HG02678 (cell line): ENCODE data around the gene PDK2.

Source experiments
- ATAC-seq: cut with Tn5 transposase; IDR thresholded peaks from one replicate; pipeline ENCODE4 v1.9.1; 2021; ENCODE audit warnings: mild to moderate bottlenecking, moderate library complexity; ENCODE audit not compliant: unreplicated experiment

Gene PDK2

DNA sequence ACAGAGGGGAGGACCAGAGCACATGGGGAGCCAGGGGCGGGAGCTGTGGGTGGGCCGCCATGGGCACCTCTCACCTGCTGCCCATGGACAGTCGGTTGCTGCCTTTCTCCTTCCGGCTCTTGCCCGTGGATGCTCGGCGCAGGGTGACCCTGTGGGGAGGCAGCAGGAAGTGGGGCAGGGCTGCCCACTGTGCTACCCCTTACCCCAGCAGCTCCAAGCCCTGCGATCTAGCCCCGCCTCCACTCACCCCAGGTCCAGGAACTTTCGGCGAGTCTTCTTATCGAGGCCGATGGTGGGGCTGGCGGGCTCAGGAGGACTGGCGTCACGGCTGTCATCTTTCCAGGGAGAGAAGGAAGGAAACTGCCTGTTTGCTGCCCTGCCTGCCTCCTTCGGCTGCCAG is 20.6 kb downstream of the PDK2 start:
- no peak for ATAC-seq

DNA sequence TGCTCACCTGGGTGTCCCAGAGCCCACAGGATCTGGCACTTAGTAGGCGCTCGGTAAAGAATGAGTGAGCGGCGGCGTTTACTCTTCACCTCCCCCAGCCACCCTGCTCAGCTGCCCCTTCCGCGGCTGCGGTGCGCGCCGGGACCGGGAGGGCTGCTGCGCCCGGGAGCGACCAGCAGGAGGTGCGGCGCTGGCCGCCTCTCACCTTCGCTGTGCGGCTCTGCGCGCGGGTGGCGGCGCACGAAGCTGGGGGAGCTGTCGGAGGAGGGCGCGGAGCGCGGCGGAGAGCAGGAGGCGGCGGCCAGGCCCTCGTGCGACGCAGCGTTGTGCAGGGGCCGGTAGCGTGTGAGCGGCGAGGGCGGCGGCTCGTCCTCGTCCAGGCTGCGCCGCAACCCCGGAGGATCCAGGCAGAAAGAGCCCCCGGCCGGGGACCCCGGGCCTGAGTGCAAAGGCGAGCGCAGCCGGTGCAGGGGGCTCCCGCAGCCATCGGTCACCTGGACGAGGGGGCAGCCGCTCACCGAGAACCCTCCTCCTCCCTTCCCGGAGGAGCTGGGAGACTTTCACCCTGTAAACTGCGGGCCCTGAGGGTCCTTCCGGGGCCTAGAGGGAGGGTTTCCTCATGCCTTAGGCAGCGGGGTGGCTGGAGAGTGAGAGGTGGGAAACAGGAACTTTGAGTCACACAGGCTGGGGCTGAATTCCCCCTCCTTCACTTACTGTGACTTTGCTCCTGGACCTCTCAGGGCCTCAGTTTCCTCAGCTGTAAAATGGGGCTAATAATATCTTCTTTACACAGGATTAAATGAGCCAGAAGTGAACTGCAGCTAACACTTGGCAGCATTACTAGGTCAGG is 22.3 kb downstream of the PDK2 start:
- no peak for ATAC-seq

DNA sequence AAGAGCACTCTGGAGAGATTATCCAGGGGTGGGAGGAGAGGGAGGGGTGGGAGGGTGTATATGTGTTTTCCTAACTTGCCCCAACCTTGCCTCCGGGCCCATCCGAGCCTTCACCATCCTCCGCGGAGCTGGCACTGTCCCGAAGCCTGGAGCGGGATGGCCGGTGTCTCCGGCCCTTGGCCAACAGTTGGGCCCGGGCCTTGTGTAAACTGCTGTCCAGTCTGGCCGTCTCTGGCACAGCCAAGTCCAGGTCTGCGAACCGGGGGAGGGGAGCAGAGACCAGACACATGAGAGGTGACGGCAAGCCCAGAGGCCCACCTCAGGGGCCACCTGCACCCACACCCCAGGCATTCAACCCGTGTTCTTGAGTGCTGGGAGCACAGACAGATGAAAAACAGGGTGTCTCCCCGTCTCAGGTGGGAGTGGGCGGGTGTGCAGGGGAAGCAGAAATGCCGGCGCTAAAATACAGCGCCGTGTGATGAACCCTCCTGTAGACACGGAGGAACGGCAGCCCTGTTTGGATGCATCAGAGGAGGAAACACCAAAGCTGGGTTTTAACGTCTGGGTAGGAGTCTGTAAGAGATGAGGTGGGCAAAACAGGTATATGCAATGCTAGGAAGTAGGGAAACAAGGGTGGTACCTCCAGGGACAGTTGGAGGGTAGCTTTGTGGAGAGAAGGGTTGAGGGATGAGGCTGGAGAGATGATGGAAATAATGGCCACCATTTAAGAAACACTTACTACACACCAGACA is 23.1 kb downstream of the PDK2 start:
- ATAC-seq, result no peak

DNA sequence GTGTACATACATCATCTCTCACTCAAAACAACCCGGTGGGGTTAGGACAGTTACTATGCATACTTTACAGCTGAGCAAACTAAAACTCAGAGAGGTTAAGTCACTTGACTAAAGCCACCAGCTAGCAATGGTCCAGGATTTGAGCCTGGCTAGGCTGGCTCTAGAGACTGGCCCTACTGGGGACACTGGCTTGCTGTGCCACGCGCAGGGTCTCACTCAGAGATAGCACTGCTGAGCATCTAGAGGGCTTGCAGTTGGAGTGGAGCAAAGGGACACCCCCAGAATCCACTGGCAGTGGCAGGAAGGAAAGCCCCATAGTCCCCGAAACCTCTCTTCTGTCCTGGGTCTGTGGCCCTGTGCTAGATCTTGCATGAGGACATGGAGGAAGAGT is 23.7 kb downstream of the PDK2 start:
- no peak for ATAC-seq

DNA sequence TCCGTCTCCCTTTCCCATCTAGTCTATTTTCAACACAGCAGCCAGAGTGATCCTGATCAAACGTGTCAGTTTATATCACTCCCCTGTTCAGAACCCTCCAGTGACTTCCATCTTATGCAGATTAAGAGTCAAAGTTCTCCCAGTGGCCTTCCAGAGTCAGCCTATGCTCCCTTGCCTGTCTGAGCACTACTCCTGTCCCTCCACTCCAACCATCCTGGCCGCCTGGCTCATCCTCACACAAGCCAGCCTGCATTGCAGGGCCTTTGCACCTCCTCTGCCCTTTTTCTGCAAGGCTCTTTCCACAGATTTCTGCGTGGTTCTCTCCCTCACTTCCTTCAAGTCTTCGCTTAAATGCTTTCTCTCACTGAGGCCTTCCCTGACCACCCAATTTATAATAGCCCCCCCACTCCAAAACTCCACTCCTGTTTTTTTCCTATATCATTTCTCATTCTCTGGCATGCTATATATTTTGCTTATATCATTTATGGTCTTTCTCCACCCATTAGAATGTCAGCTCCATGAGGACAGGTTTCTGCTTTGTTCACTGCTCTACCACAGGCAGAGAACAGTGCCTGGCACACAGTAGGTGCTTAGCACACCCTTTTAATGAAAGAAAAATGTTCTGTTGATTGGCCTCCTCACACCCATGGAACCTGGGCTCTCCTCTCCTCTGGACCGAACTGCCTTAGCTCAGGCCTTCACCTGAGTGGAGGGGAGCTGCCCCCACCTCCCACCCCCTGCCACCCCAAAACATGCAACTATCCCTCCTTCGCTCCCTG is 25.5 kb downstream of the PDK2 start:
- ATAC-seq, result no peak

DNA sequence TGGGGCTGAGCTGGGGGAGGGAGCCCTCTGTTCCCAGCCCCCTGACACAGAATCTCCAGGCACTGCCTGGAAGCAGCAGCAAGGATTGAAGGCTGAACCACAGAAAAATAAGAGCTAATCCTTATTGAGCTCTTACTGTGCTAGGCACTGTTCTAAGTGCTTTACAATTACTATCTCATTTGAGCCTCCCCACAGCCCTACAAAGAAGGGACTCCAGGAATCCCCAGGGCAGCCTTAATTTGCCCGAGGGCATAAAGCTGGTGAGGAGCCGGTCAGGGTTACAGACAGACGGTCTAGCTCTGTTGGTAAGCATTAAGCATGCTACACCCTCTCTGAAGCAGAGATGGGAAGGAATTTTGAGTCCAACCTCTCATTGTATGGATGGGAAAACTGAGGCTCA is 27.8 kb downstream of the PDK2 start:
- ATAC-seq, result no peak

DNA sequence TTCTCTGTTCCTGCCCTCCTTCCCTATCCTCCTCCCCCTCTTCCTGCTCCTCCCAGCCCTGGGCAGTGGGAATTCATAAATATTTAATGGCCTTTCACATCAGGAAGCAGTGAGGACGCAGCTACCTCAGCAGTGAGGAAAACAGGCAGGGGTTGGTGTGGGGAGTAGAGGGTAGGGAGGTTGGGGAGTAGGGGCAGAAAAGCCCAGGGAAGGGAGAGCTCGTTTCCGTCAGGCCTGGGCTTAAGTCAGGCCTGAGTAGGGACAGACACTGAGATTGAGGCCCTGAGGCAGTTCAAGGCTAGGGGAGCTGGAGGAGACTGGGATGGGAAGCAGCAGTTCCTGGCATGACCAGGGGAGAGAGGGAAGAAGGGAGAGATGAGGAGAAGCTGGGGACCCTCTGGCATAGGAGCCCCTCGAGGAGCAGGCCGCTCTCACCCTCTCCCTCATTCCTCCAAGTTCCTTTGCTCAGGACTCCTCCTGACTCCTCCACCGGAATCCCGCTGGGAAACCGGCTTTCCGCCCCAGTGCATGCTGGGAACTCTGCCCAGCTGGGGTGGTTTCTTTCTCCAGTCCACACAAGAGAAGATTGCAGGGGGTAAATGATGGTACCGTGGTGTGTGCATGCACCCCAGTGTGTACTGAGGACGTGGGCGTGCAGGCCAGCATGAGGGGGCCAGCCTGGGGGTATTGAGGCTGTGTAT is 28.6 kb downstream of the PDK2 start:
- no peak for ATAC-seq

DNA sequence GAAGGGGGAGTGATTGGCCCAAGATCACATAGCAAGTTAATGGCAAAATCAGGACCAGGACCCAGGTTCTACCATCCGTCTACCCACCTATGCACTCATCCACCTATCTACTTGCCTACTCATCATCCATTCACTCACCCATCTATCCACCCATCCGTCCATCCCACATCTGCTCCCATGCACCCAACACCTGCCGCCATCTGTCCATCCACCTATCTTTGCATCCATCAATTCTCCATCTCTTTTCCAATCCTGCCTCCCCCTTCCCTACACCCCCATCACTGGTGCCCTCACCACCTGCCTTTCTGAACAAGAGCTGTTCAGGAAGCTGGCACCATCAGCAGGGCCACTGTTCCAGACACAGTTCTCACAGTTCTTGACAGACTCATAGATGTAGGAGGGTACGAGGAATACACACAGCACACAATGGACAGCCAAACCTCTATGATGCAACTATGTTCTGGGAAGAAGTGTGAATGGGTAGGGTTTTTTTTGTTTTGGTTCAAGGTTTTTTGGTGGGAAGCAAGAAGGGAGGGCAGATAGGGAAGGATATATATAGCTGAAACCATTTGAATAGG is 30.4 kb downstream of the PDK2 start:
- ATAC-seq, result no peak

DNA sequence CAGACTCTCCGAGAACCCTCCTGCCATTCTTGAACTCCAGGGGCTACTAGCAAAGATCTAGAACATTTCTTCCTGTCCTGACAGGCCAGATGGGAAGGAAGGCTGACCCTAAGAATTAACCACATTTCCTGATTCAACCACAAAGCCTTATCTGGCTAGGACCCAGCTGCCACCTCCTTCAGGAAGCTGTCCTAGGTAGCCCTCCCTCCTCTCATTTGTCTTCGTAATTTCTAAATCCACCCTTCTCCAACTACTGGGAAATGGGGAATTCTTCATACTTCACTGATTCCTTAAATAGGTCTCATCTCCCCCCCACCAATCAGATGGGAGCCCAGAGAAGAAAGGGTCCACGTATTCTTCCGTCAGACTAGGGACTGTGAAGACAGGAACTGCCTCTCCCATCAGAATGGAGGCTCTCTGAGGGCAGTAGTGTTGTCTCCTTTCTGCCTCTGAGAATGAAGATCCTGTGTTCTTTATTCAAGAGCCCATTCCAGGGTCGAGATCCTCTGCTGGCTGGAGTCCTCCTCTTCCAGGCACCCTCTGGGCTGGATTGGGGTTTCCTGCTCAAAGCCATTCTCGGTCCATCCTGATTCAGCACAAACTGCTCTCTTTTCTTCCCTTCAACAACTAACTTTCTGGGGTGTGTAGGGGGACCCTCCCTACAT is 32.7 kb downstream of the PDK2 start:
- no peak for ATAC-seq

DNA sequence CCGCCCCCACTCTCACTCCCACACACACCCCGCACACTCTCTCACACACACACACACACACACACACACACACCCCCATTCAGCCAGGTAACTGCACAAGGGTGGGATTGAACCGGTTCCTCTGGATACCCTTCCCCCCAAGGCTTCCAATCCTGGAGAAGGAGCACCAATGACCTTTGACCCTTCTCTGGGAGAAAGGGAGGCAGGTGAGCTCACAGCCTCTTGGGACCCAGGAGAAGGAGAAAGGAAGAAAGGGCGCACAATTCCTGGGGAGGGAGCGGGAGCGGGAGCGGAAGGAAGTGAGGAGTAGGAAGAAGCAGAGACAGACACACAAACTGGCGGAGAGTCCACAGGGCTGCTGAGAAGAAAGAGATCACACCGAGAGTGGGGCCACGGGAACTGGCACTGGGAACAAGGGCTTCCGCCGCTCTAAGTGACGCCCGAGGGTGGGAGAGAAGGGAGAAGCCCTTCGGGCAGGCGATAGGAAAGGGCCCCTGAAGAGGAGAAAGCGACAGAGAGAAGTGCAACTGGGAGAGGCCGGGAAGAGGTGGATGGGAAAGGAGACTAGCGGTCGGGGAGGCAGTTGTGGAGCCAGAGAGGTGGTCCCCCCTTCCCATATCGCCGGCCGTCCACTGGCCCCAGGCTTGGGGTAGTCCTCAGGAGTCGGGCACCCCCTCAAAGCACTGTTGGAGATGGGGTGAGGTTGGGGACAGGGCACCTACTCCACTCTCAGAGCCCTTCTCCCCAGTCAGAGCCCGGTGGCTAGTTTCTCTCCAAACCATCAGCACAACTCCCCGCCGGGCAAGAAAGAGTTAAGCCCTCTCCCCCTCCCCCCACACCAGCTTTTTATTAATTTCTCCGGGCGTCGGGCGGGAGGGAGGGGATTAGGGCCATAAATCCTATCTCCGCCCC is 33.5 kb downstream of the PDK2 start:
- ATAC-seq, result no peak

DNA sequence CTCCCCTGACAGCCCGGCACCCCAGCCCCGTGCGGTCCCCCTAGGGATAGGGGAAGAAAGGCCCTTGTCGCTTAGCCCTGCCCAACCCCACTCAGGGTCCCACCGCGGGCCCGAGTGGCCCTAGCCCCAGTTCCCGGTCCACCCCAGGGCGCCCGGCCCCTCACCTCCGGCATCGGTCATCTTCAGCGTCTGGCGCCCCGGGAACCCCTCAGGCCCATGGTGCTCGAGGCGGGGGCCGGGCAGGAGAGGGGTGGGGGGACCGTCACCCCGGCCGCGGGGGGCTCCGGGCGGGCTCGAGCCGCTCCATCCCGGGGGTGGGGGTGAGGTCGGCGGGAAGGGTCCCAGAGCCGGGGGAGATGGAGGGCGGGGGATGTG is 34.2 kb downstream of the PDK2 start:
- ATAC-seq, result no peak

DNA sequence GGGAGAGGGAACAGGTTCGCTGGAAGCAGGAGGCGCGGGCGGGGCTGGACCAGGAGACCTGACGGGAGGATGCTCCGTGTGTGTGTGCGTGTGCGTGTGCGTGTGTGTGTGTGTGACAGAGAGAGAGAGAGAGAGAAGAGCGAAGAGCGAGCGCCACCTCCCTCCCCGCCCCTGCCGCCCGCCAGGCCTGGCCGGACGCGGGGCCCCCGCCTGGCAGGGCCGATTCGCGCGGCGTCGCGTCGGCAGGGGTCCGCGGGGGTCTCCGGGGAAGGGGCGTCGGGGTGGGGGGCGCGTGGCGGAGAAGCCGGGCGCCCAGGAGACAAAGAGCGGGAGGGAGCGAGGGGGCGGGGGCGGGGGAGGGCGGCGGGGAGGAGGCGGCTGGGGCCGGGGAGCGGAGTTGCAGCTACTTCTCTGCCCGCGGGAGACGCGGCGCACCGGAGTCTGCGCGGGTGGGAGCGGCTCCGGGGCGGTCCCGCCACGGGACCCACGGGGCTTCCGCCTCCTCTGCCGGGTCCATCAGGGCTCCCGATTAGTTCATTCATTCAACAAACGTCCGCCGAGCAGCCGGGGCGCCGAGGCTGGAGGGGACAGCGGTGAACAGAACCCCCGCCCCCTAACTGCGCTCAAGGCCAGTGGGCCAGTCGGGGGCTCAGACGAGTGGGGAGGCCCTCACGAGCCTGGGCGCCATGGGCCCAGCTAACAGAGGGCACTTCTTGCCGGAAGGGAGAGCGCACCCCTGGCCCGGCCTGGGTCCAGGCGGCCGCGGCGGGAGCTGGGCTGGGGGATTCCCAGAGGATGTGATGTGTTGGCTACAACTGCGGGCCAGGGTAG is 34.8 kb downstream of the PDK2 start, which contains the start of gene SAMD14:
Gene SAMD14 (minus strand): TSS at position 433 of the 831 bp plus-strand sequence. CDS start 5,201 bp downstream, outside the sequence.
- no peak for ATAC-seq

DNA sequence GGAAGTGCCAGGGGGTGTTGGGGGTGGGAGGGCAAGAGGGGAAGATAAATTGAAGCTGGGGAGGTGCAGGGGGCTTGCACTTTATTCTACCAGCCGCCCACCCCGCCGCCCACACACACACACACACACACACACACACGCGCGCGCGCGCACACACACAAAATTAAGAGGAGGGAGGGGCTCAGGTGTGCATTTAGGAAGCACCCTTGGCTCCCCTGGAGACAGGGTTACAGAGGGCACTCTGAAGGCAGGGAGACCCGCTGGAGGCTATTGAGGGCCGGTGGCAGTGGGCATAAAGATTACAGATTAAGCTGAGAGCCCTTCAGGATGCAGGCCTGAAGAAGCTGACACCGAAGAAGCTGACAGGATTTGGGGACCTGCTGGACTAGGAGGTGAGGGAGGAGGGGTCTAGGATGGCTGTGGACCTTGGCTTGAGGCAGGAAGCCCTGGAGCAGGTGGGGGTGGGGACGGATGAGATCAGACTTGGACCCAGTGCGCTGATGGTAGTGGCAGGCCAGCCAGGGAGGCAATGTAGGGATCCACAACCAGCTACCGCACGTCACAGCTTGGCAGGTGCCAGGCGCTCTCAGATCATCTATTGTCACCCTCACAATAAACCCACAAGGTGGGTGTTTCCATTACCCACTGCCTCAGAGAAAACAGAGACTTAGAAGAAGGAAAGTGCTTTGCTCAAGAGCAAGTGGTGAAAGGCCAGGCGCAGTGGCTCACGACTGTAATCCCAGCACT is 35.6 kb downstream of the PDK2 start:
- no peak for ATAC-seq

DNA sequence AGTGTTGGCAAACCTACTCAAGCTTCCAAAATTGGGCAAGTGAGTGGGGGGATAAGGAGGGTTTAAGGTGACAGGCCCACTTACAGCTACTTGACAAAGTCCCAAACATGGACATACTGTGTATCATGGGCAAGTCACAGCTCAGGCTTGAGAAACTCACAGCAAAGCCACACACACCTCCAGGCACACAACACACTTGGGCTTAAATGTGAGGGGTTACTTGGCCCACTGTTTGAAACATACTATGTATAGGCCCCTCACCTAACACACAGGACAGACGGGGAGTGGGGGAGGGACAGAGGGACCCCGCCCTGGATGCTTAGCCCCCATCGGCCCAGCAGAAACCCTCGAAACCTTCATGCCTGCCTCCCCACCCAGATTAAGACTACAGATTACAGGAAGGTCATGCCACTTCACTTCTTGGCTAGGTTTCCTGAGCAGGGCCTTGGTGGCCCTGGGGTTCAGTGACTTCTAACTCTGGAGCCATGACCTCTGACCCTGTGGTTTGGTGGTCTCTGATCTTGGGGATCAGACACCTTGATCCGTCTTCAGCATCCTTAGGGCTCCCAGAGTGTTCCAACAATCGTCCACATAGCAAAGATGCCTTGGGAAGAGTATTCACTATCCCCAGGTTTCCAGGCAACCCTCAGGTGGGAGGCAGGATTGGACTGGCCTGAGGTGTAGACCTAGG is 37.1 kb downstream of the PDK2 start:
- no peak for ATAC-seq

DNA sequence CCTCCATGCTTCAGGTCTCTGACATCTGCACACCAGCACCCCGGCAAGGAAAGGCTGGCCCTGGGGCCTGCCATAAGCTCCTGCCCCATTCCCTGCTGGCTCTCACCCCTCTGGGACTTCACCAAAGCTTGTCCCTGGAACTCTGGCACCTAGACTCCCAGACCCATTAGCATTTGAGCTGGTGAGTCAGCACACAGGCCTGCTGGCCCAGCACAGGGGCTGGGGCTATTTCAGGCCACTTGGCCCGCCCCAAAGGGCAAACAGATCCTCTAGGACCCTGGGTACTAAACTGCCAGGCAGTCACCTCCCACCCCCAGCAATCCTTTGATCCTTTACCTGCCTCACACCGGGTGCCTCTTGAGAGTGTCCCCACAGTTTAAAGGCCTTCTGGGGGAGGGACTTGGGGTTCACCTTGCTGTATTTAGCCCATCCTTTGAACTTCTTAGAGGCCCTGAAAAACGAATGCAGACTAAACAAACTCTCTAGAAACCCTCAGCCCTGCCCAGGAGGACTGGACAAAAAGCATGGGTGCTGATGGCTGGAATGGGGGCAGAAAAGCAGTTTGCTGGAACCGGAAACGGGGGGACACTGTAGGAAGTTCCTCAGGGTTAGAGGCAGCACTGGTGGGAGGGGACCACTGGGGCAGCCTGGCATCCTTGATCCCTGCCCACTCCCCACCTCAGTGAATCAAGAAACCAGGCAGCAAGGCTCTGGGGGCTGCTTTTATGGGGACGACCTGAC is 38.0 kb downstream of the PDK2 start:
- no peak for ATAC-seq

DNA sequence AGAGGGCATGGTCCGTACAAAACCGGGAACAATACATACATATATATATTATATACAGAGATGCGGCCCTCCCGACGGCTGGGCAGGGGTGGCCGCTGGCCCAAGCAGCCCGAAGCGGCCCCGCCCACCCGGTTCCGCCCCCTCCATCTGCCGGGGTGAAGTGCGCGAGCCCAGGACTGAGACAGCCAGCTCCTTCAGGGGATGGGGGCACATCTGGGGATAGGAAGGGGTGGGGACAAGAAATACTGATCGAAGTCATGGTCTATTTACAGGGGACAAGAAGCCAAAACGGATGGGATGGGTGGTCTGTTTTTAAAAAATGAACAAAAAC is 38.6 kb downstream of the PDK2 start:
- no peak for ATAC-seq
